HG02610 (cell line): ENCODE data around the gene IQCH.
"Not testable (repeated sequence)": the region's sequence is repeated elsewhere in the genome, so short reads cannot be mapped to it uniquely, and the experiment has no call there.

Source experiments
- ATAC-seq: cut with Tn5 transposase; IDR thresholded peaks from one replicate; pipeline ENCODE4 v1.9.1; 2021; ENCODE audit warnings: mild to moderate bottlenecking, moderate library complexity; ENCODE audit not compliant: unreplicated experiment

The IQCH gene

DNA sequence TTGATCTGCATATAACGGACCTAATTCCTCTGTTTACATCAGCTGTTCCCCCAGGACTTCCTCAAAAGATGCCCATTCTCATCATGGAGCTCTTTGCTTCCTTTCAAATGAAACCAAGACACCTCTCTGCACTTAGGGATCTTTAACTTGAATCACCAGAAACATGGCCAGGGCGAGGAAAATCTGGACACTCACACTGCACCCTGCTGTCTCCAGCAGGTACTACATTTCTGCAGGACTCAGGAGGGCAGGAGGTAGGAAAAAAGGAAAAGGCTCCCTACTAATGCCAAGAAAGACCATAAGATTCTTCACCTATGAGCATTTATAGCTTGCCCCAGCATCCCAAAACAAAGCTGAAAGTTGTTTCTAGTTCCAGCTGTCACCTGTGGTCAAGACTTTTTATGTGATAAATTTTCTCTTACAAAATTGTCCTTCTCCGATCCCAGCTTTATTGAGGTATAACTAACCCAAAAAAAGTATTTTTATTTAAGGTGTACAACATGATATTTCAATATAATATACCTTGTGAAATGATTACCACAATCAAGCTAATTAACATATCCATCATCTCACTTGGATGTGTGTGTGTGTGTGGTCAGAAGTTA is 179.0 kb downstream of the IQCH start:
- ATAC-seq, result no peak

DNA sequence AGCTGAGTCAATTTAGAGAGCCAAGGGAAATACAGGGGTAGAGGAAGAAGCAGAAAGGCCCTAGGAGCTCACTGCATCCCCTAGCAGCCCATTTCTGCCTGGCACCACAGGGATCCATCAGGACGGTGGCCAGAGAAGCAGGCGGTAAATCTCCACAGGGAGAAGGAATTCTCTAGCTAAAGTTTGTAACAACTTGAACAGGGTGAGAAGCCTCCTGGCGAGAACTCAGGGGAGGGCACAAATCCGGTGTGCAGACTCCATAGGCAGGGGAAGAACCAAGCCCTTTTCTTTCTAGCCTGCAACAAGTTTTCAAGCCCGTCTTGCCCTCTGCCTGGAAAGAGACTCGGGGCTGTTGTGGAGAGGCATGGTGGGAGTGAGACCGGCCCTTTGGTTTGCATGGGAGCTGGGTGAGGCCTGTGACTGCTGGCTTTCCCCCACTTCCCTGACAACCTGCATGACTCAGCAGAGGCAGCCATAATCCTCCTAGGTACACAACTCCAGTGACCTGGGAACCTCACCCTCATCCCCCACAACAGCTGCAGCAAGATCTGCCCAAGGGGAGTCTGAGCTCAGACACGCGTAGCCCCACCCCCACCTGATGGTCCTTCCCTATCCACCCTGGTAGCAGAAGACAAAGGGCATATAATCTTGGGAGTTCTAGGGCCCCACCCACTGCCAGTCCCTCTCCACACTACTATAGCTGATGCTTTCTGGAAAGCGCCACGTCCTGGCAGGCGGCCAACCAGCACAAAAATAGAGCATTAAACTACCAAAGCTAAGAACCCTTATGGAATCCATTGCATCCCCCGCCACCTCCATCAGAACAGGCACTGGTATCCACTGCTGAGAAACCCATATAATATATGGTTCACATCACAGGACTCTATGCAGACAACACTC is 182.0 kb downstream of the IQCH start:
- ATAC-seq, result not testable (repeated sequence)

DNA sequence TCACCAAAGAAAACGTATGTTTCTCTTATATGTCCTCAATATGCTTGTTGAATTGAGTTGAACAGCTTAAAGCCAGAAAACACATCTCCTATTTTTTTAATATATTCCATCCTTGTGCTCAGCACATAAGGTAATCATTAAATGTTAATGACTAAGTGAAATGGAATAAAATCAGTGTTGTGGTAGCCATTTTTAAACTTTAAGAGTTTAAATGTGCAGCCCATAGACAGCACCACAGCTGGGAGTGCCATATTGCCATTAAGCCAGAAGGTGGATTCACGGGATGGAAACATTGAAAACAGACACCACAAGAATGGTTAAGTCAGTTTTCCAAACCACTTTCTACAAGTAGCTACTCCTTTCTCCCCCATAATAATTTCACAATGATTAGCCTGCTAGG is 189.5 kb downstream of the IQCH start:
- no peak for ATAC-seq

DNA sequence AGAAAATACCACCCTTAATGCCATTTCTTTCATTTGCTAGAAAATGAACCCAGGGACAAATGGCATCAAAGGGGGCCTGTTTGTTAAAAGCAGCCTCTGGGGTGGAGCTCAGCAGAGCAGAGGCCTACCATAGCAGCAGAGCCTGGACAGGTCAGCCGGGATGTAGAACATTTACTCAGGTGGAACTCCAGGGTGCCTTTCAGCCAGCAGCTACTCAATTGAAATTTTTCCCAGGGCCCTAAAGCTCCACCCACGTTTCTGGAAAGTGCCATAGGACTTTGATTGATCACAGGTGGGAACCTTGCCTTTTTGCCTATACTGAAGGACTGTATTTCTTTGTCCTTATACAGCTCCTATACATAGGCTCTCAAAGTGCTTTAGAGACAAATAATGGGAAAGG is 191.9 kb downstream of the IQCH start:
- ATAC-seq, result no peak

DNA sequence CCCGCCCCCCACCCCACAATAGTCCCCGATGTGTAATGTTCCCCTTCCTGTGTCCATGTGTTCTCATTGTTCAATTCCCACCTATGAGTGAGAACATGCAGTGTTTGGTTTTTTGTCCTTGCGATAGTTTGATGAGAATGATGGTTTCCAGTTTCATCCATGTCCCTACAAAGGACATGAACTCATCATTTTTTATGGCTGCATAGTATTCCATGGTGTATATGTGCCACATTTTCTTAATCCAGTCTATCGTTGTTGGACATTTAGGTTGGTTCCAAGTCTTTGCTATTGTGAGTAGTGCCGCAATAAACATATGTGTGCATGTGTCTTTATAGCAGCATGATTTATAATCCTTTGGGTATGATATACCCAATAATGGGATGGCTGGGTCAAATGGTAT is 193.8 kb downstream of the IQCH start:
- ATAC-seq, result not testable (repeated sequence)

DNA sequence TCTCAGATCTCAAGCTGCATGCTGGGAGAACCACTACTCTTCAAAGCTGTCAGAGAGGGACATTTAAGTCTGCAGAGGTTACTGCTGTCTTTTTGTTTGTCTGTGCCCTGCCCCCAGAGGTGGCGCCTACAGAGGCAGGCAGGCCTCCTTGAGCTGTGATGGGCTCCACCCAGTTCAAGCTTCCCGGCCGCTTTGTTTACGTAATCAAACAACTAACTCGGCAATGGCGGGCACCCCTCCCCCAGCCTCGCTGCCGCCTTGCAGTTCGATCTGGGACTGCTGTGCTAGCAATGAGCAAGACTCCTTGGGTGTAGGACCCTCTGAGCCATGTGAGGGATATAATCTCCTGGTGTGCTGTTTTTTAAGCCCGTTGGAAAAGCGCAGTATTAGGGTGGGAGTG is 199.1 kb downstream of the IQCH start:
- ATAC-seq, result not testable (repeated sequence)

DNA sequence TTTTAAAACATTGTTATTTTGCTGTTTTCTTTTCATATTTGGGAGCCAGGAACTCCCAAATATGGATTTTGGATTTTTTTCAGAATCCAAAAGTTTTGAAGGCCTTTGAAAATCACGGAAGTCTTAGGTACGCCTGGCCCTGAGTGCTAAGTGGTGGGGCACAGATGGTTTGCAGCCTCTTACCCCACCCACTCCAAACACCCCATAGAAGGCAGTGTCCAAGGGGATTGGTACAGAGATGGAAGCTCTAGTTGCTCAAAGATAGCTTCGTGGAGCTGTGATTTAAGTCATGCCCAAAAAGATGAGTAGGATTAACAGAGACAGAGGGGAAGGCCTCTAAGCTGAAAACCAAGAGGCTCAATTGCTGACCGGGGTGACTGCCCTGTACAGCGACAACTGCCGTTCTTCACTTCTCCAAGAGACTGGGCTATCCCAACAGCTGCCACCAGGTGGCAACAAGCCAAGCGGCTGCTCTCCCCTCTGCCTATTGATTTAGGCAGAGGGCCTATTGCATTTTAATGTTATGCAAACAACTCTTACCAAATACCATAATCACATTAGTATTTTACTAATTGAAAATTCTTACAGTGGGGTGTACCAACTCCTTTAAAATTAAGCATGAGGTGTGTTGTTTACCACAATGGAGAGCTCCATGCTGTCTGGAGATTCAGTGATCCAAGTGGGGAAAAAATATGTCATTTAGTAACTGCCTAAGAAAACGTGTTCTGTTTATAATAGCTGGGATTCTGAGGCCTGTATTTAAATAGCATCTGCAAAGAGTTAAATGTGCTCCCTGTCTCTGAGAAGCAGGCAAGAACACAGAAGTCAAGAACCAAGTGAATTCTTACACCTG is 202.3 kb downstream of the IQCH start:
- no peak for ATAC-seq

DNA sequence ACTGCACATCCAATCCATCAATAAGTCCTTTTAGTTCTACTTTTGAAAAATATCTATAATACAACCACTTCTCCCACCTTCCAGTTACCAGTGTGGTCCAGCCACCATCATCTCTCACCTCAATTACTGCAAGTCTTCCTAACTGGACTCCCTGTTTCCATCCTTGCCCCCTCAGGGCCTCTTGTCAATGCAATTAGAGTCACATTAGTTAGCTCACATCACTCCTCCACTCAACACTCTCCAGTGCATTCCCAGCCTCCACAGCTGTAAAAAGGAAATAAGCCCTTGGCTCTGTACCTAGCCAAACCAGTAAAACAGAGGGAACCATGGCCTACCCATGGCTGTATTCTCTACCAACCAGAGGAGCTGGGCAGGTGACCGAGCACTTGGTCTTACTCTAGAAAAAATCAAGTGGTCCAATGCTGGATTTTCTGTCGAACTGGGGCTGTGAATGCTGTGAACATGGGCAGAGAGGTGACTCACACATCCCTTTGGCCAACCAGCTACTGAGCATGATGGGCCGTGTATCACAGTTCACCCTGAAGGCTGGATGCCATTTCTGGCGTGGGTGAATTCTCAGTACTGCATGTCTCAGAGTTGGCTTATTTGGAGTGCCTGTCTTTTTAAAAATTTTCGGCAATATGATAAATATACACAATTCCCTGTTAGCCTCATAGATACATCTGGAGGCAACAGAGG is 203.9 kb downstream of the IQCH start:
- ATAC-seq, result no peak

DNA sequence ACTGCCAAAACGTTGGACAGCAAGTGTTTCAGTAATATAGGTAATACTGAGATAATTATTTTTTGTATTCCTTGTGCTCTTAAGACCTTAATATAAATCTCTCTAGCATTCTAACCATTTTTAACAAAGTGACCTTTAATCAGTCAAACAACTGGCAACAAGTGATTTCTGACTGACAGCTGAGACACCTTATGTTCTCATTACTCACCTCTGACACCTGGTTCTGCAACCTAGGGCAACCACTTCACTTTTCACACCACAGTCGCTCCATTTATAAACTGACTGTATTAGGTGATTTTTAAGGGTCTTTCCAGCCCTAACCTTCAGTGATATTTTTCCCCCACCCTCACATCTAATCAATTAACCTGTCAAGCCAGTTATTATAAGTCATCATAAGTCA is 205.9 kb downstream of the IQCH start:
- ATAC-seq, result no peak

DNA sequence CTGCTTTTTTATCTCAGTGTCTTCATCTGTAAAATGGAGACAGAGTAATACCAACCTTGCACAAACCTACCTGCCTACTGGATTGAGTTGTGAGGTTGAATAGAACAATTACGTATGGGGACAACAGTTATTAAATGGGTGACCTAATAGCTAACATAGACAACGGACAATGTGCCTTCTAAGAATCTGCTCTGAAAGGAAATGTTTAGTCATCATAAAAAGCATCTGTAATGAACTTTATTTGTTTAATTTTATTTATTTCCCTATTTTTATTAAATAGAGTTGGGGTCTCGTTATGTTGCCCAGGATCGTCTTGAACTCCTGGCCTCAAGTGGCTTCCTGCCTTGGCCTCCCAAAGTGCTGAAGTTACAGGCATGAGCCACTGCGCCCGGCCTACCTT is 207.1 kb downstream of the IQCH start:
- no peak for ATAC-seq

DNA sequence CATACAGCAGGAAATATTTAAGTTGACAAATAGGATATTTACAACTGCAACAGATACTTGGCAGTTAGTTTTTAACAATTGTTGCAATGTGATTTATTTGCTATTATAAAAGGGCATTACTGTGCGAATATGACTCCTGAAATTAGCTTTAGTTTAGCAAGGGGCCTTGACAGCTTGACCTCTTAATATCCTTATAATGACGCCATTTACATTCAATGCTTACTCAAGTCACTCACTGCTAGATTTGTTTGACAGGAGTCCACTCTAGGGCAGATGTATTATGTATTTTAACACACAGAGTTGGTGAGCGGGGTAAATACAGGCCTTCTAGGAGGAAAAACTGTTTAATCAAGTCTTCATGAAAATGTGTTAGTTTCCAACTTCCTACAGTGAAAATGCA is 208.3 kb downstream of the IQCH start:
- ATAC-seq, result no peak

DNA sequence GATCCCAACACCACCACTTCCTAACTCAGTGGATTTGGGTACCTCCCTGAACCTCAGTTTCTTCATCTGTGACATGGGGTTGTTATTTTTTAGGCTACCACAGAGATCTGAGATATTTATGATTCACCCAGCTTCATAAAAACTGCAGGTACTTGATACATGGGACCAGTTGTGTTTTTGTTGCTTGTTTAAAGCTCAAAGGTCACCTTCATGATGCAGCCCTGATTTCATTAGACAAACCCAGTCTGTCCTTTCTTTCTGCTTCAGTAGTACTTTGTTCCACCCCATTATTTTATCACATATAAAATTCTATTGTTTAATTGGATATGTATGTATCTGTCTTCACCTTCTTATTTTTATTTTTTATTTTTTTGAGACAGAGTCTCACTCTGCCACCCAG is 208.9 kb downstream of the IQCH start:
- ATAC-seq, result no peak

DNA sequence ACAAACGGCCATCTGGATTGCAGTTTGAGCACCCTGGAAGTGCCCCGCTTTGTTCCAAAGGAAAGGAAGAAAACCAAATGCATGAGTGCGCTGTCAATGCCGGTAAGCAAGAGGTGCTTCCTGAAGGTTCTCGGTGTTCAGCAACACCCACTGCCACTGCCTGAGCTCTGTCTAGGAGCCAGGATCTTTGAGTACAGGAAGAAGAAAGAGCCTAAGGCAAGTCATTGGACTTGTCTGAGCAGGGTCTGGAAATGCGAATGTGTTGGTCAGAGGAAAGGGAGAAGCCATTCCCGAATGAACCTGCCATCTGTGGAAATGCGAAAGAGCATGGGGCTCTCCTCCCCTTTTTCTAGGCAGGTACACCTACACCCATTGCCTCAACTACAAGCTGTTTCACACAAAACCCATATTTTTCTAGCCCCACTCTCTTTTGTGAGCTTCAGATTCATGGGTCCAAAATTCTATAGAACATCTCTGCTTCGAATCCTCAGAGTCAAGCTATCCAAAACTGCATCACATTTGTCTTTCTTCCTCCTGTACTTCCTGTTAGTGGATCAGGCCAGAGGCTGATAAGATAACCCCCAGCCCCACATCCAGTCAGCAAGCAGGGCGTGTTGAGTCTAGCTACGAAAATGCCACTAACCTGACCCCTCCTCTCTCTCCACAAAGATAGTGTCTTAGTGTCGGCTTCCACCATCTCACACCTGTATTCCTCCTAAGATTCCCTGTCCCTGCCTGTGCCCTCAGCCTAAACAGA is 210.8 kb downstream of the IQCH start:
- no peak for ATAC-seq

DNA sequence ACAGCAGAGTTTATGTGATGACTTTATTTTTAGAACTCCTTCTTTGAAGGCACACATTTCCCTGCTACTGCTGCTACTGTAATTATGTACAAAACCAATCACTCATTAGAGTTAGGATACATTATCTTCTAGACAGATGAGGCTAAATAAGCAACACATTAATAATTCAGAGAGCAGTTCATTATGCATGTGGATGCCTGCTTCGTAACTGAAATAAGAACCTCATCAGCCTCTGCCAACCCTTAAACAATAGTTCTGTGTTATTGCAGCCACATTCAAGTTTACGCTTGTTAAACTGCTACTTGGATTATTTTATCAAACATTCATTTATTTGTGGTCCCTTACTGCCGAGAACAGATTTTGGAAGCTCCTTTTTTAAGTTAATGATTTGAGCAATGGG is 213.8 kb downstream of the IQCH start:
- ATAC-seq, result no peak

DNA sequence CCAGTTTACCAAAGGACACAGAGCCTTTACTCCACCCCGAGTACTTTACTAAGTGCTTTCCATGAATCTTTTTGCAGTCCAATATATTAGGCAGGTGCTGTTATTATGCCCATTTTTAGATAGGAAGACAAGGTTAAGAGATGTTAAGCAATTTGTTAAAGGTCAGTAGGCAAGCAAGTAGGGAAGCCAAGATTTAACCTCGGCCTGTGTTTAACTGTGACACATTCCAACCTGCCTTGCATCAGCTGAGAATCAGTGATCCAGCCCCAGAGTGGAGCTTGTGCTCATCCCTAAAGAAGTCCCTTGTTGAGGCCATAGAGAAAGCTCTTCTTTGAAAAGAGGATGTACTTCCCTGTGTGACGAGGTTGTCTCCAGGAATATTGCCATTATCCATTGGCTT is 215.1 kb downstream of the IQCH start:
- no peak for ATAC-seq

DNA sequence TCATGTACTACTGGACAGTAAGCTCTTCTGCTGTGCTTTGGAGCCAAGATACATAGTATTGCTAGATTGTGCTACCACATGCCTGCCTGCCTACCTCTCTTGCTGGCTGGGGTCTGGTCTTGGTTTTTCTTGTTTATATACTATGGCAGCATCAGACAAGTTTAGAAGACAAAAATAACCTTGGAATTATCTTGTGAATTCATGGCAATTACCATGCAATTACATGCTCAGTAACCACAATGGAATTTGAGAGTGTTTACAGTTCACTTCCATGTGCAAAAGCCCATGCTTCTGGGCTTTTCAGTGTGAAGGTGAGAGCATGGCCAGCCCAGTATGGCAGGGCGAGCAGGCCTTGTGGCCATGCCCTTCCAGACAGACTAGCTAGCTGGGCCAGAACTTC is 218.4 kb downstream of the IQCH start:
- ATAC-seq, result no peak

DNA sequence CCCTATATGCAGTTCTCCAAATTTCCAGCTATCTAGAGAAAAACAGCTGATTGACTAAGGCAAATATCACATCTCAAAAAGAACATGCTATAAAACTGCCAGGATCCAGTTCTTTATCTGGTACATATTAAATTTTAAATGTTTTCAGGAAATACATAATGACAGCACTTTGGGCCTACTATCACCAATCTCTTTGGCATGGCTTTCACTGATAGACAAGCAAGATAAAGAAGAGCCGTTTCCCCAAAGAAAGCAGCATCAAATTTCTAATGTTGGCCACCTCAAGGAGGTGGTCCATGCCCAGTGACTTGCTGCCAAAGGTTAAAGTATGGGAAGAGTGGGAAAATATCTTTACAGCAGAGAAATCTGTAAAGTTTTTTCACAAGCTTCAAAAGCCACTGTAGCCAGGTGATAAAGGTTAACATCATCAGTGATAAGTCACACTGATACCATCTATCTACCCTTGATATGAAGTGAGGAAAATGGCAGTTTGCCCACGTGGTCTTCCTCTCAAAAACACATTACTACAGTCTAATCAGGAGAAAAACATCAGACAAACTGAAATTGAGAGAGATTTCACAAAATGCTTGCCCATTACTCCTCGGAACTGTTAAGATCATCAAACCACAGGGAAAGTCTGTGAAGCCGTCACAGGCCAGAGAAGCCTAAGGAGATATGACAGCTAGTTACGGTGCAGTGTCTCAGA is 220.0 kb downstream of the IQCH start:
- ATAC-seq, result no peak

DNA sequence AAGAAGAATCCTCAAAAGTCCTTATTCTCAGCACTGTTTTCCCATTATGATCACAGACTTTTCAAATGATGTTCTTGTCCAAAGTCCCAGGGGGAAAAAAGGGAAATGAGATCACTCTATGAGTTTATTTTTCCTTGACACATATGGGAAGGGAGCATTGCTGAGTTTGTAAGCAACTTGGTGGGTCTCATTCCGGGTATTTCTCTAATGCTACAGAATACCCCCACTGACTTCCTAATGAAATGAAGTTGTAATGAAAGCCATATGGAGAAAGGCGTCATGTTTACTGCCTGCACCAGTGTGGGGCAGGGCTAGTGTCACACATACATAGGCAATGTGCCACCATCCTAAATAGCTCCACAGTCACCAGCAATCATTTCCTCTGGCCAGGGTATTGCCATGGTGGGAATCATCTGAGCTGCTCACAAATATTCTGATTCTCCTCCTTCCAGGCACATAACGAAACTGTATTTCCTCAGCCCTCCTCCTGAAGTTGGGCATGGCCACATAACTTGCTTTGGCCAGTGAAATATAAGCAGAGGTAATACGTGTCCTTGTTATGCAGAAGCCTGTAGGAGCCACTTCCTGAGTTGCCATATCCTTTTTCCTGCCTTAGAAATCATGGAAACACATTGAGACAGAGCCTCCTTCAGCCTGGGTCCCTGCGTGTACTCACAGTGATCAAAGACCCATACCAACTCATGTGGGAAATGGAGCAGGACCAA is 225.4 kb downstream of the IQCH start:
- ATAC-seq, result no peak

DNA sequence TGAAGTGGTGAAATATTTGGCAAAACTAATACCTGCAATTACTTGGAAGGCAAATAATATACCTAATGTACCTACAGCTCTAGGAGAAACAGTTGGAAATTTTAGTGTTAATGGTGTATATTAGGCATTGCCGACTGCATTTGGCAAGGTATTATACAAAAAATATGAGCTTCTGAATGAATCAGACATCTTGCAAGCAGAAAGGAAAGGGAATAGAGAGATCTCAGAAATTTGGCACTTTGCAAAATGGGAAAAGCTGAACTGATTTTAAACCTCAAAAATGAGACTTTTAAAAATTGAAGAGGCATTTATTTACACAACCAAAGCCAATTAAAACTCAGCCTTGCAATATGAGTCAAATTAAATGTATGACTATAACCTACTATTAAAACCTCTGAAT is 226.2 kb downstream of the IQCH start:
- no peak for ATAC-seq
